Activated naive CD8-positive, alpha-beta T cell (primary cell): ENCODE results near the gene DZIP3.

Experiments
- H3K27ac Mint-ChIP-seq: one replicate; pipeline ENCODE4 v1.8.0; 2021; ENCODE audit warnings: mixed read lengths
- H3K27me3 Mint-ChIP-seq: one replicate; pipeline ENCODE4 v1.8.0; 2021; ENCODE audit warnings: mixed read lengths
- H3K36me3 Mint-ChIP-seq: one replicate; pipeline ENCODE4 v1.8.0; 2021; ENCODE audit warnings: mixed read lengths
- H3K4me1 Mint-ChIP-seq: one replicate; pipeline ENCODE4 v1.8.0; 2021; ENCODE audit warnings: low read depth, mixed read lengths
- H3K4me3 Mint-ChIP-seq: one replicate; pipeline ENCODE4 v1.8.0; 2021; ENCODE audit warnings: mild to moderate bottlenecking, mixed read lengths
- H3K9me3 Mint-ChIP-seq: one replicate; pipeline ENCODE4 v1.8.0; 2021; ENCODE audit warnings: low read depth, mixed read lengths

The DZIP3 gene, protein sequence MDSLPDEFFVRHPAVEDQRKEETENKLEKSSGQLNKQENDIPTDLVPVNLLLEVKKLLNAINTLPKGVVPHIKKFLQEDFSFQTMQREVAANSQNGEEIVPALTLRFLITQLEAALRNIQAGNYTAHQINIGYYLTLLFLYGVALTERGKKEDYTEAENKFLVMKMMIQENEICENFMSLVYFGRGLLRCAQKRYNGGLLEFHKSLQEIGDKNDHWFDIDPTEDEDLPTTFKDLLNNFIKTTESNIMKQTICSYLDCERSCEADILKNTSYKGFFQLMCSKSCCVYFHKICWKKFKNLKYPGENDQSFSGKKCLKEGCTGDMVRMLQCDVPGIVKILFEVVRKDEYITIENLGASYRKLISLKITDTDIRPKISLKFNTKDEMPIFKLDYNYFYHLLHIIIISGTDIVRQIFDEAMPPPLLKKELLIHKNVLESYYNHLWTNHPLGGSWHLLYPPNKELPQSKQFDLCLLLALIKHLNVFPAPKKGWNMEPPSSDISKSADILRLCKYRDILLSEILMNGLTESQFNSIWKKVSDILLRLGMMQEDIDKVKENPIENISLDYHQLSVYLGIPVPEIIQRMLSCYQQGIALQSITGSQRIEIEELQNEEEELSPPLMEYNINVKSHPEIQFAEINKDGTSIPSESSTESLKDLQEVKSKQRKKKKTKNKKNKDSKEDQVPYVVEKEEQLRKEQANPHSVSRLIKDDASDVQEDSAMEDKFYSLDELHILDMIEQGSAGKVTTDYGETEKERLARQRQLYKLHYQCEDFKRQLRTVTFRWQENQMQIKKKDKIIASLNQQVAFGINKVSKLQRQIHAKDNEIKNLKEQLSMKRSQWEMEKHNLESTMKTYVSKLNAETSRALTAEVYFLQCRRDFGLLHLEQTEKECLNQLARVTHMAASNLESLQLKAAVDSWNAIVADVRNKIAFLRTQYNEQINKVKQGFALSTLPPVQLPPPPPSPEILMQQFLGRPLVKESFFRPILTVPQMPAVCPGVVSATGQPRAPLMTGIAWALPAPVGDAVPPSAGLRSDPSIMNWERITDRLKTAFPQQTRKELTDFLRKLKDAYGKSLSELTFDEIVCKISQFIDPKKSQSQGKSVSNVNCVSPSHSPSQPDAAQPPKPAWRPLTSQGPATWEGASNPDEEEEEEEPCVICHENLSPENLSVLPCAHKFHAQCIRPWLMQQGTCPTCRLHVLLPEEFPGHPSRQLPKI

DNA sequence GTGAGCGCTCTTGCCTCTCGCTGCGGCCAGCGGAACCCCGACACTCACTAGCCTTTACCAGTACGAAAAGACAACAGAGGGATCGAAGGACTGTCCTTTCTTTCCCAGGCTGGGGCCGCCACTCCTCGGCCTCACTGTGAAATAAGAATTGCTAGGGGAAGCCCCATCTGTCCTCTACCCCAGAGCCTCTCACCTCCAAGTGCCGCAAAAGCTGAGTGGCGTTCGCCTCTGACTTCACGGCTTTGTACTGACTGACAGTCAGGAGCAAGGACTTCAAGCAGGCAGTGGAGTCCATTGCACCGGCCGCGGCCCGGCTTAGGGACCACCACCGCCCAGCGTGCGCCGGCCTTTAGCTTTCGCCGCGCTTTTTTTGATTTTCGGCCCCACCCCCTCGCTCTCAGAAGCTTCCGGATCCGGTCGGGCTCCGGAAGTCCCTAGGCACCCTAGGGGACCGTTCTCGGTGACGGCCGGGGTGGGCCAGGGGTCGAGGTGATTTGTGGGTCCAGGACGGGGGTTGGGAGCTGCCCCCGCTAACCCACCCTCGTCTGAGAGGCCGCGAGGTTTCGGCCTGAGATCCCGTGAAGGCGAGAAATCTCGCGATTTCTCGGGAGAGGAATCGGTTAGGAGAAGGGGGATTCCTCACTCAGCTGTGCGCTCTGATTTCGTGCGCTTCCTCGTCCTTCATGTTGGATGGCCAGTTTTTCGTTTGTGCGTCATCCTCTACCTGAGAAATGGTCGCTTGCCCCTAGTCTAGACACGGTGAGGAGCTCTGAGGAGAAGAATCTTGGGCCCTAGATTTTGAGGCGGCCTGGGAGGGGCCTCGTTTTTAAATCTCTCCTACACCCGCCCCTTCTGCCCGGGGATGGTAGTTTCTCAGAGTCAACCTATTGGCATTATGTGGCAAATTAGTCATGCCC lies at the start of gene DZIP3, which contains the start of gene CIP2A:
Gene DZIP3 (plus strand): TSS at position 642 of the 917 bp plus-strand sequence. CDS start 15,685 bp downstream, outside the sequence.
Gene CIP2A (minus strand): TSS at position 358 of the 917 bp plus-strand sequence. CDS start 63 bp downstream, at position 295.
- peak within 1 kb of the TSS; percentile 97 for H3K27ac Mint-ChIP-seq
- no peaks in the 10 kb centered on the region for H3K36me3 Mint-ChIP-seq
- no peaks in the 10 kb centered on the region for H3K9me3 Mint-ChIP-seq
- peak within 1 kb of the TSS; percentile 99 for H3K4me3 Mint-ChIP-seq
- H3K4me1 Mint-ChIP-seq: peaks cover 36% of the 10 kb centered on the region
- no peaks in the 10 kb centered on the region for H3K27me3 Mint-ChIP-seq

DNA sequence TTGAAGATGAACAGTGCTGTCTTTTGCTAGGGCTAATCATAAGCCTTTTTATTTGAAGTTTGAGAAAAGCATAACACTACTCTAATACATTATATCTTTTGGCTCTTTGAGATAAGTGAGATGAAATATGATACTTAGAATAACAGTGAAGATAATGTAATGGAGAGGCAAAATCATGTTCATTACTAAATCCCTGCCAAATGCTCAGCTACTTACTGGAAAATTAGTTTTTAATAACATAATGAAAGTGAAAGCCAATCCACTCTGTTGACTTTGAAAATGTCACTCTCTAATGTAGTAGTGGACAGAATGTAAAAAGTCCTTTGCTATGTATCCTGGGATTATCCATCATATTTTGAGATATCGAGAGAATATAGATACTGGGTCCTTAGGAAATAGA lies 43.3 kb upstream of the DZIP3 start:
- Mint-ChIP-seq H3K4me1 (peaks cover 10% of the 10 kb centered on the region), H3K4me3 (peak overlapping the region; percentile 7), H3K36me3 (peaks cover 20% of the 10 kb centered on the region), H3K27me3 (no peaks in the 10 kb centered on the region), H3K9me3 (no peaks in the 10 kb centered on the region), H3K27ac (no peak overlapping the region)

DNA sequence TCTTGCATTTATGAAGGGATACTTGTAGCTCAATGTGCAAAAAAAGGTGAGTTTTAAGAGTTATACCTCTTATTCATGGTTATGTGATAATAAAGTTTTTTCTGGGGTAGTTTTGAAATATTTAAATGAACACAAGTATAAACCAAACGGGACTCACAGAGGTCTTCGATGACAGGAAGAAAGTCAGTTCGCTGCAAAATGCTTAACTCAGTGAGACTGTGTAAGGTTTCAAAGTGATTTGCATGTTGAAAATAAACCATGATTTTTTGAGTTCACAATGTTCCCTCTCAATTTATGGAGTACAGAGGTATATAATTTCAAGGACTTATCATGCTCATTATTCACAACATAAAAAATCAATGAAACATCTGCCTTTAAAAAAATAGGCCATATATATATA lies 42.8 kb upstream of the DZIP3 start:
- H3K4me1 Mint-ChIP-seq: peaks cover 10% of the 10 kb centered on the region
- H3K9me3 Mint-ChIP-seq: no peaks in the 10 kb centered on the region
- no peaks in the 10 kb centered on the region for H3K27me3 Mint-ChIP-seq
- H3K27ac Mint-ChIP-seq: no peak overlapping the region
- peak overlapping the region; percentile 7 for H3K4me3 Mint-ChIP-seq
- H3K36me3 Mint-ChIP-seq: peaks cover 20% of the 10 kb centered on the region

DNA sequence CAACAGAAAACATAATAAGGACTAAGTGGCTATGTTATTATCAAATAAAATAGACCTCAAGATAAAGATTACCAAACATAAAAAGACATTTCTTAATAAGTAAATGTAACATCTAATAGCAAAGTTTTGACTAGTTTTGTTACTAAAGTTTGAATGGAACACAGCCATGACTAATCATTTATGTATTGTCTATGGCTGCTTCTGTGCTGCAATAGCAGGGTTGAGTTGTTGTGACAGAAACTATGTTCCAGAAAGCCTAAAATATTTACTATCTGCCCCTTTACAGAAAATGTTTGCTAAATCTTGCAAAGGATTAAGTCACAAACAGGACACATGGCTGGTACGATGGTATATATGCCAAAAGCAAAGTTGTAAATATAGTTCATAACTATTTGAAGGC lies 41.2 kb upstream of the DZIP3 start:
- H3K4me3 Mint-ChIP-seq: no peak overlapping the region
- peaks cover 21% of the 10 kb centered on the region for H3K36me3 Mint-ChIP-seq
- peaks cover 10% of the 10 kb centered on the region for H3K4me1 Mint-ChIP-seq
- no peaks in the 10 kb centered on the region for H3K27me3 Mint-ChIP-seq
- H3K9me3 Mint-ChIP-seq: no peaks in the 10 kb centered on the region
- no peak overlapping the region for H3K27ac Mint-ChIP-seq

DNA sequence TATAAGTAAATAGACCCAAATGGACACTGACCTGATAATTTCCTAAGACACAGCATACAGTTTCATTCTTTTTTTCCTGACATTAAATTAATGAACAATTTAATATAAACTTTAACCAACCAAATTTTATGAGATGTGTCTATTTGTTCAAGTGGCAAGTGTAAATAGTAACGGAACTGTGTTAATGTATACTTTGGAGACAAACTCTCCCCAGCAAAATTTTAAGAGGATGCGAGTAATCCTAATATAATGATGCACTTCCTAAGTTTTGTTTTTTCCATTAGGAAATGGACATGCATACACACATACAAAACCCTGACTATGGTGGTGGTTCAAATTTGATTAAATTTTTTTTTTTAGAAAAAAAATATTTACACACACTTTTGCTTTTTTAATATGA lies 40.6 kb upstream of the DZIP3 start:
- Mint-ChIP-seq H3K9me3 (no peaks in the 10 kb centered on the region), H3K27me3 (no peaks in the 10 kb centered on the region), H3K36me3 (peaks cover 16% of the 10 kb centered on the region), H3K4me1 (peaks cover 10% of the 10 kb centered on the region), H3K4me3 (no peak overlapping the region), H3K27ac (no peak overlapping the region)

DNA sequence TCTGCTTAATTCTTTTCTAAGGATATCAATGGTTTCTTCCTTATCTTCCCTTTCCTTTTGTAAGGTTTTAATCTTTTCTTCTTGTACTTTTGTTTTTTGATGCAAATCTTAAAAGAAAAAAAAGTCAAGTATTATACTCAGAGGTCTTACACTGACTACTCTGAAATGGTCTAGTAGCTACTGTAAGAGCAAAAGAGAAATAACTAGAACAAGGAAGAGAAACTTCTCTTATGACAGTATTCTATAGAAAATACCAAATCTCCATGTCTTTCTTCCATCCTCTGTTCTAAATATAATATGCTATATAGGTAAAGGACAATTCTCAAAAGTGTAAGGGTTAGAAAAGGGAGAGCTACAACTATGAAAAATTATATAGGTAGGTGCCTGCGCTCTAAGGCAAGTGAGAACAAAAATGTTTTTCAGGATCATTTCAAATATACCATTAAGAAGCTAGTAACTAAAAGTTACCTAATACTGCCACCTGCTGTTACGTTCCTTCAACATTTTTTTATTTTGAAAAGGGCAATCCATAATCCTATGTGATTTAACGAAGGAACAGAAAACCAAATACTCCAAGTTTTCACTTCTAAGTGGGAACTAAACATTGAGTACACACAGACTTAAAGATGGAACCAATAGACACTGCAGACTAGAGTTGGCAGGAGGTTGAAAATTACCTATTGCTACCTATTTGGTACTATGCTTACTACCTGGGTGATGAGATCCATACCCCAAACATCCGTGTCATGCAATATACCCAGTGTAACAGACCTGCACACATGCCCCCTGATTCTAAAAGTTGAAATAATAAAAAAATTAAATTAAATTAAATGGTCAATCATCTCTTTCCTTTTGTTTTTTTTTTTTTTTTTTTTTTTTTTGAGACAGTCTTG lies 37.0 kb upstream of the DZIP3 start:
- Mint-ChIP-seq H3K4me1 (no peaks in the 10 kb centered on the region), H3K27ac (no peak overlapping the region), H3K9me3 (no peaks in the 10 kb centered on the region), H3K4me3 (no peak overlapping the region), H3K27me3 (no peaks in the 10 kb centered on the region), H3K36me3 (peaks cover 14% of the 10 kb centered on the region)

DNA sequence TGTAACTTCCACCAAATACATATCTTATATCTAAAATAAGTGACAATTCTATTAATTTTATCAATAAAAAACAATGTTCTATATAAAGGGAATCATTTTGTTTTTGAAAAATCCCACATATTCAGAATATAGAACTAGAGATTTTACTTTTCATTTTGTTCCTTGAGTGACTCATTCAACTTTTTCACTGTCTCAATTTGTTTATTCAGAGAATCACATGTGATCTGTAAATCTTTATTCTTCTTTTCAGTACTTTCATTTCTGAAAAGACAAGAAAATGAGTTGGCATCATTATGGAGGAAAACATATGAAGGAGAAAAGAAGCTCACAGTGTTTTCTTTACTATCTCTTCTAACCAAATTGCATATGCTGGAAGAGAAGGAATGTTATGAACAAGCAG lies 35.3 kb upstream of the DZIP3 start:
- H3K27ac Mint-ChIP-seq: no peak overlapping the region
- H3K36me3 Mint-ChIP-seq: peaks cover 19% of the 10 kb centered on the region

DNA sequence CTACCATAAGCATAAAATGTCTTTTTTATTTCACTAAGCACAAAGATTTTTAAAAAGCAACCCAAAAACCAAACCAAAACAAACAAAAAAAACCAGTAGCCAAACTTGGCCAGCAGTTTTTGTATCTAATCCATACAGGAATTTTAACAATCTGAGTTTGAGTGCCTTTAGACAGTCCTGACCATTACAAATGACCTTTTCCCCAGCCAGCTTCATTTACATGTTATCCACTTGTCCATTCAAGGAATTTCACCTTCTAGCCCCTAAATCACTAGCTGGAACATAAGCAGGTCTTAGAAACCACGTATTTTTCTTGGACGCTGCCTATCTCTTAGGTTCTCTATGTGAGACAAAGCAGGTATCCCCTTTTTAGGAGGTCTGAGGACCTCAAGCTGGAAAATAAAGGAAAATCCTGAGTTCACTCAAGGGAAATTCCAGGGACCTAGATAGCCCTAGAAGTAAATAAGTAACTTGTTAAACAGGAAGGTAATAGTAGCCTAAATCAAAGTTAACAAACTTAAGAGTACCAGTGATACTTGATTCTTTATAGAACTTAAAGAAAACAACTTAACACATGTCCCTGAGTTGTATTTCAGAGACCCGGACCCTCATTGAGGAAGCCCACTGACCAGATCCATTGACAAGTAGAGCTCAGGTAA lies 34.5 kb upstream of the DZIP3 start:
- Mint-ChIP-seq H3K27ac (no peak overlapping the region), H3K27me3 (no peaks in the 10 kb centered on the region), H3K4me1 (no peaks in the 10 kb centered on the region), H3K36me3 (peaks cover 21% of the 10 kb centered on the region), H3K9me3 (no peaks in the 10 kb centered on the region), H3K4me3 (no peak overlapping the region)

More for the DNA sequence above, 35.3 kb upstream of the DZIP3 start:
- Mint-ChIP-seq H3K4me3 (no peak overlapping the region), H3K9me3 (no peaks in the 10 kb centered on the region), H3K27me3 (no peaks in the 10 kb centered on the region), H3K4me1 (no peaks in the 10 kb centered on the region)

DNA sequence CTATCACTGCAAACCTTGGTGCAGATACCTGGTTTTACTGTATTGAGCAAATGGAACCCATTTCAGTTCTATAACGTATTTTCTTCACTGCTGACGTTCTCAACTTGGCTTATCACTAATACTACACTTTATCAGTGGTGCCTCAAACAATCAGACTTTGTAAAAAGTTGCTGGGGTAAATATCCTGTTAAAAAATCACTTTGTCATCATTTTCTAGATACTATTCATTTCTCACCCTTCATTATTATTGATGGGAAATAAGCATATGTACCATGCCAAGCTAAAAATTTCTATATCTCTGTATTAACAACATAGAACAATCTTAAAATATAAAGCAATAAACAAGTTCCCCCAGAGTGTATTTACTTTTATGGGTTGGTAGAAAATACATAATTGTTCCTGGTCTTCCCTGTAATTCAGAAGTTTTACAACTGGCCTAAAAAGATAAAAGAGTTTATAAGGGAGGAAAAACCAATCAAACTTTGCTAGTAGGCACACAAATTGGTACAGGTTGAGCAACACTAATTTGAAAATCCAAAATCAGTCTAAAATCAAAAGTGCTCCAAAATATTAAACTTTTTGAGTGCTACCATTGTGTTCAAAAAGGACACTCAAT lies 33.4 kb upstream of the DZIP3 start:
- peaks cover 23% of the 10 kb centered on the region for H3K36me3 Mint-ChIP-seq
- no peaks in the 10 kb centered on the region for H3K27me3 Mint-ChIP-seq
- no peak overlapping the region for H3K4me3 Mint-ChIP-seq
- no peaks in the 10 kb centered on the region for H3K9me3 Mint-ChIP-seq
- no peak overlapping the region for H3K27ac Mint-ChIP-seq
- no peaks in the 10 kb centered on the region for H3K4me1 Mint-ChIP-seq

DNA sequence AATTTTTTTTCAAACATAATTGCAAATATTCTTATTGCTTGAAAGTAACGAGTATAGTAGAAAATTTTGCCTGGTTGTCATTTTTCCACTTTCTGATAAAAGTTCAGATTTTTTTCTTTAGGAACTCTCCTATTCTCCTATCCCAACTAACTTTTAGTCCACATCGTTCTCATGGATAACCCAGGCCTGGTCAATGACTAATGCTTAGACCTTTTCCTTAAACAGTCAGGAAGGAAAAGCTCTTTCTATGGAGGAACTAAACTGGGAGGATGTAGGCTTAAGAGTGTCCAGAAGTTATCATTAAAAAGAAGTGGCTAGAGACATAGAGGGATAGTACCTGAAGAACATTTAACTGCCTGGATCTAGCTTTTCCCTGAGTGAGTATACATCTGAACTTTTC lies 27.0 kb upstream of the DZIP3 start:
- Mint-ChIP-seq H3K9me3 (no peaks in the 10 kb centered on the region), H3K36me3 (peaks cover 22% of the 10 kb centered on the region), H3K27ac (no peak overlapping the region), H3K4me1 (no peaks in the 10 kb centered on the region), H3K27me3 (no peaks in the 10 kb centered on the region), H3K4me3 (no peak overlapping the region)

DNA sequence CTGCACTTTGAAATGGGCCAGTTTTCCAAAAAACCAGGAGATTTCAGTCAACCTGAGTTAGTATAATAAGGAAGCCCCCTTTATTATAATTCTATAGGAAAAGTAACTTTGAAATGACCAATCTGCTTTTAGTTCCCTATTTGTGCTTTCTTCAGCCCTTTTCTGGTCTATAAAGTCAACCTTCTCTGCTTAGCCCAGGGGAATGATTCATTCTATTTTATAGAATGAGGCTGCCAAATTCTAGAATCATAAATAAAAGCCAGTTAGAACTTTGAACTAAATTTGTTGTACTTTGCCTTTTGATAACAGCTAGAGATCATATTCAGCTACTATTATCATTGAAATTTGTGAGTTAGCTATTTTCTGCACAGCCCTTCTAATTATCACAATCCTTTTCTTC lies 25.0 kb upstream of the DZIP3 start:
- Mint-ChIP-seq H3K27me3 (no peaks in the 10 kb centered on the region), H3K4me1 (no peaks in the 10 kb centered on the region), H3K36me3 (peaks cover 13% of the 10 kb centered on the region), H3K4me3 (no peak overlapping the region), H3K27ac (no peak overlapping the region), H3K9me3 (no peaks in the 10 kb centered on the region)

DNA sequence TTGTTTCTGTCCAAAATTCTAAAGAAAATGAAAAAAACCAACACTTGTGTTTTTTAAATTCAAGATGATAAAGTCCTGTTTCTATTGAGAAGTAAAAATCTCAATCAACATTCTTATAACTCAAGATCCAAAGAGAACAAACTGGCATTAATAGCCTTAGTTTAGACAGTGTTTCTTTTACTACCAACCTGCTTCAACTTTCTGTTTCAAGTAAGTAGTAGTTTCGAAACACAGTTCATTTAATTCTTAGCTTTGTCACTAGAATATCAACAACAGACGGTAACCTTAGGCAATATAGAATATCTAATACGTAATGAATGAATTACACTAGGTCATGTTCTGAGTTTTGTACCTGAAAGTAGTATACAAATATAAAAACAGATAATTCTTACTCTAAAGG lies 24.0 kb upstream of the DZIP3 start:
- Mint-ChIP-seq H3K27me3 (no peaks in the 10 kb centered on the region), H3K27ac (no peak overlapping the region), H3K36me3 (peaks cover 13% of the 10 kb centered on the region), H3K4me1 (no peaks in the 10 kb centered on the region), H3K4me3 (no peak overlapping the region), H3K9me3 (no peaks in the 10 kb centered on the region)
